GM11168 (cell line): ENCODE measurements around the gene NUBPL.

Experiments used
- in situ Hi-C: fragments of 300-500 bp; cut with MboI; formaldehyde crosslinking; loops from one replicate; pipeline ENCODE4 v1.12.0; 2022; ENCODE audit warnings: low sequenced_read_pairs; ENCODE audit not compliant: unreplicated experiment

NUBPL gene, protein sequence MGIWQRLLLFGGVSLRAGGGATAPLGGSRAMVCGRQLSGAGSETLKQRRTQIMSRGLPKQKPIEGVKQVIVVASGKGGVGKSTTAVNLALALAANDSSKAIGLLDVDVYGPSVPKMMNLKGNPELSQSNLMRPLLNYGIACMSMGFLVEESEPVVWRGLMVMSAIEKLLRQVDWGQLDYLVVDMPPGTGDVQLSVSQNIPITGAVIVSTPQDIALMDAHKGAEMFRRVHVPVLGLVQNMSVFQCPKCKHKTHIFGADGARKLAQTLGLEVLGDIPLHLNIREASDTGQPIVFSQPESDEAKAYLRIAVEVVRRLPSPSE

GRCh38 chr14:31561155-31561846 is at the start of gene NUBPL:
Gene NUBPL (plus strand): TSS chr14:31561404. CDS start chr14:31561440, 36 bp downstream.
- in situ Hi-C loops = no loop called here

DNA sequence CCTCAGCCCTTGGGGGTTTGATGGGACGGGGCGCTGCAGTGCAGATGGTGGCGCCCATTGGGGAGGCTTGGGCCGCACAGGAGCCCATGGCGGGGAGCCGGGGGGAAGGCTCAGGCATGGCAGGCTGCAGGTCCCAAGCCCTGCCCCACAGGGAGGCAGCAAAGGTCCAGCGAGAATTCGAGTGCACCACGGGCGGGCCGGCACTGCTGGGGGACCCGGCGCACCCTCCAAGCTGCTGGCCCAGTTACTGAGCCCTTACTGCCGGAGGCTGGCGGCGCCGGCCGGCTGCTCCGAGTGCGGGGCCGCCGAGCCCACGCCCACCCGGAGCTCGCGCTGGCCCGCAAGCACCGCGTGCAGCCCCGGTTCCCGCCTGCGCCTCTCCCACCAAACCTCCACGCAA is 34.1 kb upstream of the NUBPL start:
- in situ Hi-C loops = no loop called here

DNA sequence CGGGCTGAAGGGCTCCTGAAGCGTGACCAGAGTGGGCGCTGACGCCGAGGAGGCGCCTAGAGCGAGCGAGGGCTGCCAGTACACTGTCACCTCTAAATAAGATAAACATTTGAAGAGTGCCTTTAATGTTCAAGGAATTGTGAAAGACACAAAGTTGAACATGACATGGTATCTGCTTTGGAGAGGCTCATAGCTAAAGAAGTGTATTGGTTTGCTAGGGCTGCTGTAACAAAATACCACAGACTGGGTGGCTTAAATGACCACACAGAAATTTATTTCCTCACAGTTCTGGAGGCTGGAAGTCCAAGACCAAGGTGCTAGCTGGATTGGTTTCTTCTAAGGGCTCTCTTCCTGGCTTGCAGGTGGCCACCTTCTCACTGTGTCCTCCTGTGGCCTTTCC is 33.7 kb upstream of the NUBPL start:
- in situ Hi-C loops = no loop called here

DNA sequence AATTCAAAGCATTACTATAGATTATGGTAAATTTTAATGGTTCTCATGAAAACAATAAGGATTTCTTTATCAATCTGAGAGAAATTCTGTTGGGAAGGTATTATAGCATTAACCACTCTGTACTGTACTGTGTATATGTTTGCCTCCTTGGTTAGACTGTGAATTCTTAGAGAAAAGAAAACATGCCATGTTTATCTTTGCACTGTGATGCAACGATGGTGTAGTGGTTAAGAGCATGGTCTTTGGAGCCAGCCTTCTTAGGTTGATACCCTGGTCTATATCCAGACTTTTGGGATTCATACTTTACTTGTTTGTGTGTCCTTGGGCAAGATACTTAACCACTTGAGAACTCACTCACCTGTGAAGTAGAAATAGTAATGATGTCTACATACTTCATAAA is 32.2 kb upstream of the NUBPL start:
- in situ Hi-C loops = no loop called here

DNA sequence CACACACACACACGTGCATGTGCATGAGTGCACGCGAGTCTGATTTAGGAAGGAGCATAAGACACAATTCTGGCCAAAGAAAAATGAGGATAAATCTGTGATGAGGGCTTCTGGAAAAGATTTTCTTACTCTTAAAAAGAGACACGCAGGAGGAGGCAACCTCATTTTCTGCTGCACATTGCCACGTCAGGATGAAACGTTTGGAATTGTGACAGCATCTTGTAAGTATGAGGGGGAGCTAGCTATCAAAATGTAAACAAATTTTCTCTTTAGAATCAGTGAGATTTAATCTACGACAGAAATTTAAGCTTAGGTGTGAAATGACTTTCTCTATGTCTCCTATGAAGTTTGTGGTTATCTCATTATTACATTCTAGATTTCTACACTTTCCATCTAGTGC is 31.1 kb upstream of the NUBPL start:
- in situ Hi-C loops = no loop called here

- in situ Hi-C loops = no loop called here
Observed at GRCh38 chr14:31536201-31536960, 24.8 kb upstream of the NUBPL start.

DNA sequence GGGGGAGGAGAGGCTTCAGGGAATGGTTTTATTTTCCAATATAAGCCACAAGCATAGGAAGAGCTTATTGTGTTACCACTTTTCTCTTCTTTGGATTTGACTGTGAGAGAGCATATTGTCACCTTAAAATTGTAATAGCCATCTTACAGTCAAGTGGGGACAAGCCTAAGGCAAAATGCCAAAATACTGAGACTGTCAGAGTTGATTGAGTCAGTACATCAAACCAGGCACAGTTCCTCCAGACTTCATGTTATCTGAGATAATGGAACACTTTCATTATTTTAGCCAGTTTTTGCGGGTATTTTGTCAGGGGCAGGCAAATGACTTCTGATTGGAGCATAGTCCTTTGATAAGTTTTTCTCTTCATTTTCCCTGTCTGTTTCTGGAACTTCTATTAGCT is 19.5 kb upstream of the NUBPL start:
- in situ Hi-C loops = no loop called here

DNA sequence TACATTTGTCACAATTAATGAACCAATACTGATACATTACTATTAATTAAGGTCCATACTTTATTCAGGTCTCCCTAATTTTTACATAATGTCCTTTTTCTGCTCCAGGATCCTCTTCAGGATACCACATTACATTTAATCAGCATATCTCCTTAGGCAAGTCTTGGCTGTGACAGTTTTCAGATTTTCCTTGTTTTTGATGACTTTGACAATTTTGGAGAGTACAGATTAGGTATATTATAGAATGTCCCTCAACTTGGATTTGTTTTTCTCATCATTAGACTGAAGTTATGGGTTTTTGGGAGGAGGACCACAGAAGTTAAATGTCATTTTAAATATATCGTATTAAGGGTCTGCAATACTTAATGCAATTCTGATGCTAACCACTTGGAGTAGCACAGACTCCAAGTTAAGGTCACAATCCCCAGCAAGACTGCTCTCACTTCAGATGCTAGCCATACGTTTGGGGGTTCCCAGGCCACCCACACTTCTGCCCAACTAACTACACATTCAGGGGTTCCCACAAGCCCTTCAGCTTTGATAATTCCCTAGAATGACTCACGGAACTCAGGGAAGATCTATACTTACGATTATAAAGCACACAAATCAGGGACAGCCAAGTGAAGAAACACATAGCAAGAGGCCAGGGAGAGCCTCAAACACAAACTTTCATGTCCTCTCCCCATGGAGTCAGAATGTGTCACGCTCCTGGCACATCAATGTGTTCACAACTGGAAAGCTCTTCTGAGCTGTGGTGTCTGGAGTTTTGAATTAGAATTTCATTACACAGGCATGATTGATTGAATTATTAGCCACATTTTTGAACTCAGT is 17.0 kb upstream of the NUBPL start:
- in situ Hi-C loops = no loop called here

- in situ Hi-C loops = no loop called here
Observed at GRCh38 chr14:31544816-31545215, 16.4 kb upstream of the NUBPL start.

DNA sequence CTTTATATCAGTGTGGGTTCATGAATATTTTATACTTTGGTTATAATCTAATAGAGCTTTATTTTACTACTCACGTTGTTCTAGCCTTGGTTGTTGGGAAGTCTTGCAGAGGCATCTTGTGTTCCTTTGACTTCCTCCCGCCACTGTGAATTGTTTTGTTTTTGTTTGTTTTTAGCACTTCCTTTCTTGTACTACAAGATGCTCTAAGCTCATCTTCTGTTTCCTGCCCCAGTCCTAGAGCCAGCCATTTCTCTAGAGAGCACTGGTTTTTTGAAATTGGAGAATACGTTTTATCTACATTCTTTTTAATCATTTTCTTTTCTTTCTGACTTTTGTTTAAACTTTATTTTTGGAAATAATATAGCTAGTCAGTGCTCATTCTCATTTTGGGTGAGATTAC is 15.9 kb upstream of the NUBPL start:
- in situ Hi-C loops = no loop called here

- in situ Hi-C loops = no loop called here
Observed at GRCh38 chr14:31549817-31550216, 11.4 kb upstream of the NUBPL start.

- in situ Hi-C loops = no loop called here
Observed at GRCh38 chr14:31550589-31550988, 10.6 kb upstream of the NUBPL start.

- in situ Hi-C loops = no loop called here
Observed at GRCh38 chr14:31556191-31556590, 5.0 kb upstream of the NUBPL start.

GRCh38 chr14:31559939-31560338 is 1.3 kb upstream of the NUBPL start:
- in situ Hi-C loops = no loop called here

DNA sequence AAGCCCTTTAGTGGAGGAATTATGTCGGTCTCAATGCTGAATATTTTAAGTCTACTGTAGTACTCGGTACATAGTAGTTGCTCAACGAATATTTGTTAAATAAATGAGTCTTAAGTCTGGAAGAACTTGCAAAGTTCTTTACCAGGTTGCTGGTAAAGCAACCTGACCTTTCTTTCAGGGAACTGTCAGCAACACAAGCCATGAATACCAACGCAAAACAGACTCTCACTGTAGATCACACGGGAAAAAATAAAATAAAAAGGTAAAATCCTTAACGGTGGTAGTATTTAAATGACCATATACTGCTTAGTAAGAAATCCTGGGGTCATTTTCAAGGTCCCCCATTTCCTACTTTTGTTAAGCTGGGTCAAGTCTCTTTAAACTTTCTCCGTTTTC is 447 bp upstream of the NUBPL start:
- in situ Hi-C loops = no loop called here

GRCh38 chr14:31564194-31564593 is 3.0 kb downstream of the NUBPL start:
- in situ Hi-C loops = no loop called here

DNA sequence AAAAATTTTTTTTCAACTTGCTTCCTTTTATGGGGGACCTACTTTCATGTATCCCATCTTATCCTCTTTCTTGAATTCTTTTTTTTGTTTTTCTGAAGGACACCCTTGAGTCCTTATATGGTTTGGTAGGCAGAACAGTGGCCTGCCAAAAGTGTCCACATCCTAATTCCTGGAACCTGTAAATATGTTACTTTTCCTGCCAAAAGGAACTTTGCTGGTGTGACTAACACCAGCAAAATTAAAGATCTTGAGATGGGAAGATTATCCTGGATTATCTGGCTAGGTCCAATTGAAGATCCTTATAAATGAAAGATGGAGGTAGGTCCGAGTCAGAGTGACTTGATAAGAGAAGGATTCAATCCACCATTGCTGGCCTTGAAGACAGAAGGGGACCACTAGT is 5.3 kb downstream of the NUBPL start:
- in situ Hi-C loops = no loop called here

GRCh38 chr14:31567655-31568054 is 6.5 kb downstream of the NUBPL start:
- in situ Hi-C loops = no loop called here

DNA sequence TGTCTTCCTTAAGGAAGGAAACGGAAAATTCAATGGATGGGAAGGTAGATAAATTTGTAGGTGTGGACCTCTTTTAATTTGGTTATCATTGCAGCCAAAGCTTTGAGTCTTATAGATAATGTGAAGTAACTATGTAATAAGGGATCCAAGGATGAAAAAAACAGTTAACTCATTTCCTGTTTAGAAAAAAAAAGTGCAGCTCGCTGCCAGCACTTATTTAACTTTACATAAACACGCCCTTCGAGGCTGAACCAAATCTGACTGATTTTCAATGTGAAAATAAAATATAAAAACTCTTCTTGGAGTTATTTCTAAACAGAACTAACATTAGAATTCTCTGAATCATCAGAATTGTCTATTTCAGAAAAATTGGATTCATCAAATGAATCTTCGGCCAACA is 7.0 kb downstream of the NUBPL start:
- in situ Hi-C loops = no loop called here

DNA sequence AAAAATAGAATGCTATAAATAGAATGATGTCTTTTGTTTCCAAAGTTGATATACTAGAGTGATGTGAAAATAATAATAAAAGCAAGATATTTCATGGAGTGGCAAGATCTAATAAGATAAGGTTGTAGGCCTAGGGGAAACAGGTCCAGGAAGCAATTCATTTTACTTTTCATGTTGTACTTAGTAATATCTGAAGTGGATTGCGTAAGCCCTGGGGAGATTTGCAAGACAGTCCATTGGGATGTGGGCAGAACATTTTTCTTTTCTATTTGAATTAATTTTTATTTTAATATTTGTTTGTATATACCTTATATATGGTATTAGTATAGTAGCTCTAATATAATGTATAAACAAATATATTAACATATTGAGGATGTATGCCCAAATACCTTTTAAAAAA is 7.5 kb downstream of the NUBPL start:
- in situ Hi-C loops = no loop called here
